ENCODE results near the gene IL17A. TPM values are rescaled to one million over a fixed set of nuclear protein-coding genes. Genes with fewer than 3 reads are reported as not detected.

The IL17A gene
- polyA plus RNA-seq, 1 experiment, result not detected

- TF ChIP-seq, protein P1, sequence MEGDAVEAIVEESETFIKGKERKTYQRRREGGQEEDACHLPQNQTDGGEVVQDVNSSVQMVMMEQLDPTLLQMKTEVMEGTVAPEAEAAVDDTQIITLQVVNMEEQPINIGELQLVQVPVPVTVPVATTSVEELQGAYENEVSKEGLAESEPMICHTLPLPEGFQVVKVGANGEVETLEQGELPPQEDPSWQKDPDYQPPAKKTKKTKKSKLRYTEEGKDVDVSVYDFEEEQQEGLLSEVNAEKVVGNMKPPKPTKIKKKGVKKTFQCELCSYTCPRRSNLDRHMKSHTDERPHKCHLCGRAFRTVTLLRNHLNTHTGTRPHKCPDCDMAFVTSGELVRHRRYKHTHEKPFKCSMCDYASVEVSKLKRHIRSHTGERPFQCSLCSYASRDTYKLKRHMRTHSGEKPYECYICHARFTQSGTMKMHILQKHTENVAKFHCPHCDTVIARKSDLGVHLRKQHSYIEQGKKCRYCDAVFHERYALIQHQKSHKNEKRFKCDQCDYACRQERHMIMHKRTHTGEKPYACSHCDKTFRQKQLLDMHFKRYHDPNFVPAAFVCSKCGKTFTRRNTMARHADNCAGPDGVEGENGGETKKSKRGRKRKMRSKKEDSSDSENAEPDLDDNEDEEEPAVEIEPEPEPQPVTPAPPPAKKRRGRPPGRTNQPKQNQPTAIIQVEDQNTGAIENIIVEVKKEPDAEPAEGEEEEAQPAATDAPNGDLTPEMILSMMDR (IDR thresholded peaks at IDR 0.05; ENCODE audit: insufficient read depth, low read depth, low read length), result no peak
- ChIA-PET POLR2A (no interaction called here), CTCF (no interaction called here)
- no peak overlapping the region for H3K4me3 ChIP-seq (ENCODE audit: low read depth, low read length)
- no peaks in the 10 kb centered on the region; the same call in 1 of the 2 replicates for H3K27me3 ChIP-seq (ENCODE audit: control insufficient read depth, insufficient read depth, low read length)
- no peaks in the 10 kb centered on the region for H3K36me3 ChIP-seq (ENCODE audit: control insufficient read depth, insufficient read depth, low read length)
- no peak for DNase-seq (ENCODE audit: low read depth)
Measured at GRCh38 chr6:52149949-52150348, 36.2 kb upstream of the IL17A start.

GRCh38 chr6:52152070-52152423 is 34.1 kb upstream of the IL17A start:
- no peak for DNase-seq (ENCODE audit: low read depth)
- H3K36me3 ChIP-seq (ENCODE audit: control insufficient read depth, insufficient read depth, low read length), result no peaks in the 10 kb centered on the region
- POLR2A ChIA-PET, result no interaction called here
- TF ChIP-seq, protein P1 (IDR thresholded peaks at IDR 0.05; ENCODE audit: insufficient read depth, low read depth, low read length), result no peak
- H3K27me3 ChIP-seq (ENCODE audit: control insufficient read depth, insufficient read depth, low read length), result no peaks in the 10 kb centered on the region
- H3K4me3 ChIP-seq (ENCODE audit: low read depth, low read length), result no peak overlapping the region
- CTCF ChIA-PET, result no interaction called here

- Histone ChIP-seq H3K36me3 (ENCODE audit: control insufficient read depth, insufficient read depth, low read length) (no peaks in the 10 kb centered on the region), H3K4me3 (ENCODE audit: low read depth, low read length) (no peak overlapping the region), H3K27me3 (ENCODE audit: control insufficient read depth, insufficient read depth, low read length) (no peaks in the 10 kb centered on the region)
- ChIA-PET POLR2A (no interaction called here), CTCF (no interaction called here)
- TF ChIP-seq, protein P1 (IDR thresholded peaks at IDR 0.05; ENCODE audit: insufficient read depth, low read depth, low read length), result no peak
- DNase-seq (ENCODE audit: low read depth), result no peak
Measured at GRCh38 chr6:52152711-52153160, 33.4 kb upstream of the IL17A start.

DNA sequence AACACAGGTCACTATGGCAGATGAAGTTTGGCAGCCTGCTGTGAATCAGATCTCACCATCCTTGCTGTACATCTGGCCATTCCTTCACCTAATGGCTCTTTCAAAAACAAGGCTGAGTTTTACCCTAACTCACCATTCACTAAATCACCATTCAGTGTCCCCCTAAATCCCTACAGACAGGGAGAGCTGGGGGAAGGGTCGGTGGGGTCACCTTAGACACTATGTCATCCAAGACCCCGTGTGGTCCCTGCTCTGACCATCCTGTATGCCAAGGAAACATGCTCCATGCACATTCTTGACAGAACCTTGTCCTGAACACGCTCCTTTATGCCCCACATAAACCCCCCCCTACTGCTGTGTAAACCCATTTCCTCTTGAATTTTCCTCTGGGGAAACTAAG is 31.8 kb upstream of the IL17A start:
- TF ChIP-seq, protein P1 (IDR thresholded peaks at IDR 0.05; ENCODE audit: insufficient read depth, low read depth, low read length), result no peak
- Histone ChIP-seq H3K36me3 (ENCODE audit: control insufficient read depth, insufficient read depth, low read length) (no peaks in the 10 kb centered on the region), H3K4me3 (ENCODE audit: low read depth, low read length) (no peak overlapping the region), H3K27me3 (ENCODE audit: control insufficient read depth, insufficient read depth, low read length) (no peaks in the 10 kb centered on the region)
- POLR2A ChIA-PET, result no interaction called here
- CTCF ChIA-PET, result no interaction called here
- DNase-seq (ENCODE audit: low read depth), result no peak

DNA sequence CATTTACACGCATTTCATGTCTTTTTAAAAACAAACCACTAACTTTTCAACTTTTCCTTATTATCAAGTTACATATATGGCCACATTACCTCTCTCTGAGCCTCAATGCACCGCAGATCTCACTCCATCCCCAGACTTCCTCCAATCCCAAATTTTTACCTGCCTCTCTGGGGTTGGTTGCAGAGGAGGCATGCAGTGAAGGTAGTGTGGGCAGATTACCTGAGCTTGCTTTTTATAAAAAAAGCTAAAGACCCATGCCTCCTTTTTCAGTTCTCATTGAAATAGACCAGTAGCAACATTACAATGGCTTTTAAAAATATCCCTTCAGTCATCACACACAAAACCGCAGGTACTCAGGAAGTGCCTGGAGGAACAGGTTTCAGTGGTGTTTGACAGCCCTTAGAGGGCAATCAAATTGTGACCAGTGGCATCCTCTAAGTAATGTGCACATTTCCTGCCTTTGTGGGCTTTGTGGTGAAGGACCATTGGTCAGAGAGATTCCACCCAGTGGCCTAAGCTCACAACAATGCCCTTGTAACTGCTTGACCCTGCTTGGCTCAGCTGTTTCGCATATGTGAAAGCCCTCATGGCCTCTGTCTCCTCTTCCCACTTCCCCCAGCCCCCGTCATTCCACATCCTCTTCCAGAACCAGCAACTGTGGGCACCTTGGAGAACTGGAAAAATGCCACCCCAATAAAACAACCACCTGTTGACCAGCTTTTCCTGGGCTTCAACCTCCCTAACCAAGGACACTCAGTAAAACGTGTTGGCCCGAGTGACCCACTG is 30.2 kb upstream of the IL17A start:
- TF ChIP-seq, protein P1 (IDR thresholded peaks at IDR 0.05; ENCODE audit: insufficient read depth, low read depth, low read length), result no peak
- Histone ChIP-seq H3K27me3 (ENCODE audit: control insufficient read depth, insufficient read depth, low read length) (no peaks in the 10 kb centered on the region), H3K36me3 (ENCODE audit: control insufficient read depth, insufficient read depth, low read length) (no peaks in the 10 kb centered on the region), H3K4me3 (ENCODE audit: low read depth, low read length) (no peak overlapping the region)
- ChIA-PET POLR2A (no interaction called here), CTCF (interaction anchor here (1.0 to 1.3 kb wide), 2 partner anchors 11 to 14 kb away, joined by 3 read pairs; no protein-coding TSS in a partner anchor)
- no peak for DNase-seq (ENCODE audit: low read depth)
